K562 (cell line): Measurements from ENCODE around the gene KLHL6.

Experiments
- ESRRA ChIP-seq: fragments of 450-650 bp; IDR thresholded peaks from 2 replicates; pipeline ENCODE4 v1.6.1; 2014; ENCODE audit warnings: low read depth, mild to moderate bottlenecking, moderate library complexity, borderline replicate concordance
- HMG20A ChIP-seq: fragments of 450-650 bp; formaldehyde crosslinking; conservative IDR thresholded peaks from 2 replicates; pipeline ENCODE4 v1.4.0; 2020; ENCODE audit warnings: mild to moderate bottlenecking, mixed read lengths
- NCOA1 ChIP-seq: fragments of 450-650 bp; IDR thresholded peaks from 2 replicates; pipeline ENCODE4 v1.6.1; 2016; ENCODE audit warnings: low read depth
- STAG1 ChIP-seq: sonication (generic); formaldehyde crosslinking; IDR thresholded peaks from 2 replicates; pipeline ENCODE4 v1.5.0; 2020; ENCODE audit warnings: missing genetic modification reagents, borderline replicate concordance
- TAF1 ChIP-seq: IDR thresholded peaks from 2 replicates; pipeline ENCODE4 v1.6.1; 2011; ENCODE audit warnings: mild to moderate bottlenecking, low read length, moderate library complexity; ENCODE audit not compliant: insufficient read depth, control insufficient read depth, severe bottlenecking; ENCODE audit errors: extremely low read depth
- ZFP1 ChIP-seq: fragments of 450-650 bp; formaldehyde crosslinking; IDR thresholded peaks from 2 replicates; pipeline ENCODE4 v1.4.0; 2020; ENCODE audit warnings: mild to moderate bottlenecking, mixed read lengths
- ZFPM2 ChIP-seq: fragments of 250-450 bp; sonication (Bioruptor Pico); IDR thresholded peaks from 2 replicates; pipeline ENCODE4 v1.5.1; 2022; ENCODE audit warnings: mild to moderate bottlenecking
- TF ChIP-seq, protein P1 (sequence below): fragments of 250-450 bp; sonication (Bioruptor Pico); IDR thresholded peaks from 2 replicates; pipeline ENCODE4 v1.5.0; 2021

DNA sequence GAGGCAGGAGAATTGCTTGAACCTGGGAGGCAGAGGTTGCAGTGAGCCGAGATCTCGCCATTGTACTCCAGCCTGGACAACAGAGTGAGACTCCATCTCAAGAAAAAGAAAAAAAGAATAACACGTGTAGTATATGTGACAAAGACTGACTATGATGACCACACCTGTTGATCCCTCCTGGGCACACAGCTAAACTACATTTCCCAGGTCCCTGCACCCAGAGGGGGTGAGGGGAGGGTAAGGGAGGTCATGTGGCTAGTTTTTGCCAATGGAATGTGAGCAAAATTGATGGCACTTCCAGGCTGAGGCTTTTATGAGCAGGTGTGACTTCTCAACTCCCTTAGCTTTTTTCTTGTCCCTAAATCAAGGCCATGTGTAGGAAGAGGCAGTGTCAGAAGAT lies 58.2 kb downstream of the KLHL6 start:
- TF ChIP-seq HMG20A (CRISPR knock-in tag), result no peak
- TF ChIP-seq NCOA1, result no peak
- TF ChIP-seq ZFP1 (CRISPR knock-in tag), result no peak
- TF ChIP-seq, protein P1, sequence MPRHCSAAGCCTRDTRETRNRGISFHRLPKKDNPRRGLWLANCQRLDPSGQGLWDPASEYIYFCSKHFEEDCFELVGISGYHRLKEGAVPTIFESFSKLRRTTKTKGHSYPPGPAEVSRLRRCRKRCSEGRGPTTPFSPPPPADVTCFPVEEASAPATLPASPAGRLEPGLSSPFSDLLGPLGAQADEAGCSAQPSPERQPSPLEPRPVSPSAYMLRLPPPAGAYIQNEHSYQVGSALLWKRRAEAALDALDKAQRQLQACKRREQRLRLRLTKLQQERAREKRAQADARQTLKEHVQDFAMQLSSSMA, result no peak
- no peak for TF ChIP-seq ZFPM2 (CRISPR knock-in tag)
- TF ChIP-seq ESRRA, result no peak
- no peak for TF ChIP-seq STAG1 (CRISPR knock-in tag)
- no peak for TF ChIP-seq TAF1
